ENCODE data around the gene ABCA4. TPM values are rescaled to one million over a fixed set of nuclear protein-coding genes. Genes with fewer than 3 reads are reported as not detected.

The ABCA4 gene
- total and polyA plus RNA-seq, 7 donors: 0.14 to 1.1 (median 0.16) TPM; not detected in 2

- no peak for TF ChIP-seq POLR2AphosphoS5 (IDR thresholded peaks at IDR 0.05)
- TF ChIP-seq POLR2A (IDR thresholded peaks at IDR 0.05): no peak
- TF ChIP-seq EP300 (IDR thresholded peaks at IDR 0.05): no peak
- TF ChIP-seq CTCF (IDR thresholded peaks at IDR 0.05): no peak
- Histone ChIP-seq H3K4me1 (peaks cover 0 to 70% (median 61%) of the 10 kb centered on the region in 4 donors), H3K9me3 (no peaks in the 10 kb centered on the region), H3K27me3 (no peaks in the 10 kb centered on the region), H3K36me3 (no peaks in the 10 kb centered on the region), H3K27ac (peak overlapping the region in 2 of 4 donors; percentile 36 to 84), H3K4me3 (no peak overlapping the region)
- WGBS, 2 donors: 70 to 72% methylated on average over 2 of the region's 2 CpGs
- DNase-seq: no peak
- intact Hi-C loops (cut with DNase I): no loop called here
Observed at GRCh38 chr1:94071976-94072375, 49.0 kb downstream of the ABCA4 start.

DNA sequence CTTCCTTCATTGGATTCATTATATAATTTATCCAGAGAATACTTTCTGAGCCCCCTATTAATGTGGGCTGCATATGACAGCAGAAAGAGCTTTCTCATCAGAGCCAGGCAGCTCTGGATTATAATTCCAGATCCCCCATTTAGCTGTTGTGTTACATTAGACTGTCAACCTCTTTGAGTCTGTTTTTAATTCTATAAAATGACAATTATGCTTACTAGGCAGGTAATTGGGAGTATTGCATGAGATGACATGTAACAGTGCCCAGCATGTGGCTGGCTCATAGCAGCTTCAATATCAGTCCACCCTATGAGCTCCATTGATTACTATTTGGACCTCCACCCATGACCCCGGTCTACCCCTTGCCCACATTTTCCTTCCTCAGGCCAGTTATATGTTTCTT, 49.6 kb downstream of the ABCA4 start:
- no peak overlapping the region for H3K4me3 ChIP-seq
- TF ChIP-seq POLR2A (IDR thresholded peaks at IDR 0.05) (no peak), POLR2AphosphoS5 (IDR thresholded peaks at IDR 0.05) (no peak), EP300 (IDR thresholded peaks at IDR 0.05) (no peak), CTCF (IDR thresholded peaks at IDR 0.05) (no peak)
- no peaks in the 10 kb centered on the region for H3K27me3 ChIP-seq
- no peak for DNase-seq
- H3K36me3 ChIP-seq: no peaks in the 10 kb centered on the region
- H3K4me1 ChIP-seq: peaks cover 0 to 70% (median 61%) of the 10 kb centered on the region in 4 donors
- intact Hi-C loops (cut with DNase I): no loop called here
- no peaks in the 10 kb centered on the region for H3K9me3 ChIP-seq
- WGBS, 2 donors: 44 to 58% methylated on average over 1 of the region's 1 CpG
- H3K27ac ChIP-seq: peak overlapping the region in 2 of 4 donors; percentile 36 to 84

DNA sequence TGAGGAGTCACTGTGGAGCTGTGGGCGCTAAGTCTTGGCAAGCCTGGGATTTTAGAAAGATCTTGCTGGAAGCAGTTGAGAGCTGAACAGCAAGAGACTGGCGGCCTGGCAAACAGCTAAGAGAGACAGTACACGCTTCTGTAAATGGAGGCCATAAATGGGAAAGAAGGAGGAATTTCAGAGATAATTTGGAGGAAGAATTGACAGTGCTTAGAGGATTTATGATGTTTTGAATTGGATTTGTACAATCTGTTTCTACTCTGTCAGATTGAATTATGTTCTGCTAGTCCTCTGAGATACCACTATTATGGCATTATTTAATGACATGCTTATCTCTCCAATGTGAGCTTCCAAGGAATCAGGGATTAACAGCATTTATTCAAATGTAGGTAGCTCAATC, 50.1 kb downstream of the ABCA4 start:
- peaks cover 0 to 70% (median 61%) of the 10 kb centered on the region in 4 donors for H3K4me1 ChIP-seq
- WGBS, 2 donors: 91 to 94% methylated on average over 3 of the region's 3 CpGs
- DNase-seq: no peak
- no peaks in the 10 kb centered on the region for H3K27me3 ChIP-seq
- no peak for TF ChIP-seq POLR2AphosphoS5 (IDR thresholded peaks at IDR 0.05)
- no peak for TF ChIP-seq POLR2A (IDR thresholded peaks at IDR 0.05)
- no peak for TF ChIP-seq EP300 (IDR thresholded peaks at IDR 0.05)
- TF ChIP-seq CTCF (IDR thresholded peaks at IDR 0.05): no peak
- peak overlapping the region in 3 of 4 donors; percentile 64 to 84 (median 68) for H3K27ac ChIP-seq
- H3K4me3 ChIP-seq: no peak overlapping the region
- H3K9me3 ChIP-seq: no peaks in the 10 kb centered on the region
- H3K36me3 ChIP-seq: no peaks in the 10 kb centered on the region
- intact Hi-C loops (cut with DNase I): no loop called here

GRCh38 chr1:94069919-94070285, 51.0 kb downstream of the ABCA4 start:
- H3K27ac ChIP-seq: peak overlapping the region in 3 of 4 donors; percentile 64 to 84 (median 68)
- DNase-seq: no peak
- TF ChIP-seq POLR2A (IDR thresholded peaks at IDR 0.05) (no peak), POLR2AphosphoS5 (IDR thresholded peaks at IDR 0.05) (no peak)
- no peaks in the 10 kb centered on the region for H3K27me3 ChIP-seq
- H3K9me3 ChIP-seq: no peaks in the 10 kb centered on the region
- 20 to 51% methylated on average over 2 of the region's 2 CpGs for WGBS, 2 donors
- intact Hi-C loops (cut with DNase I): loop anchor here (1.0 to 10.0 kb wide), 2 partner anchors 25 to 395 kb away; no protein-coding TSS in a partner anchor
- H3K4me3 ChIP-seq: no peak overlapping the region
- H3K36me3 ChIP-seq: no peaks in the 10 kb centered on the region
- peaks cover 0 to 70% (median 61%) of the 10 kb centered on the region in 4 donors for H3K4me1 ChIP-seq

GRCh38 chr1:94068999-94069918, 51.7 kb downstream of the ABCA4 start:
- no peak for TF ChIP-seq POLR2A (IDR thresholded peaks at IDR 0.05)
- no peak for TF ChIP-seq EP300 (IDR thresholded peaks at IDR 0.05)
- peak in 3 of 4 donors; percentile 17 to 78 (median 52) for TF ChIP-seq POLR2AphosphoS5 (IDR thresholded peaks at IDR 0.05)
- H3K27me3 ChIP-seq: no peaks in the 10 kb centered on the region
- DNase-seq: peak; percentile 78
- intact Hi-C loops (cut with DNase I): loop anchor here (1.0 to 10.0 kb wide), 2 partner anchors 26 to 396 kb away; no protein-coding TSS in a partner anchor
- no peaks in the 10 kb centered on the region for H3K9me3 ChIP-seq
- no peak overlapping the region for H3K4me3 ChIP-seq
- WGBS, 2 donors: 15 to 40% methylated on average over 16 of the region's 16 CpGs
- H3K4me1 ChIP-seq: peaks cover 0 to 74% (median 62%) of the 10 kb centered on the region in 4 donors
- no peaks in the 10 kb centered on the region for H3K36me3 ChIP-seq
- peak overlapping the region; percentile 55 to 84 (median 66) for H3K27ac ChIP-seq
